ENCODE data around the gene ASPSCR1. TPM values are rescaled to one million over a fixed set of nuclear protein-coding genes. Genes with fewer than 3 reads are reported as not detected.
A peak's percentile ranks its signal among the peaks of the same experiment; 100 is the strongest.

Gene ASPSCR1
- total RNA-seq, 1 donor from 2014 or later: 13.1 TPM

DNA sequence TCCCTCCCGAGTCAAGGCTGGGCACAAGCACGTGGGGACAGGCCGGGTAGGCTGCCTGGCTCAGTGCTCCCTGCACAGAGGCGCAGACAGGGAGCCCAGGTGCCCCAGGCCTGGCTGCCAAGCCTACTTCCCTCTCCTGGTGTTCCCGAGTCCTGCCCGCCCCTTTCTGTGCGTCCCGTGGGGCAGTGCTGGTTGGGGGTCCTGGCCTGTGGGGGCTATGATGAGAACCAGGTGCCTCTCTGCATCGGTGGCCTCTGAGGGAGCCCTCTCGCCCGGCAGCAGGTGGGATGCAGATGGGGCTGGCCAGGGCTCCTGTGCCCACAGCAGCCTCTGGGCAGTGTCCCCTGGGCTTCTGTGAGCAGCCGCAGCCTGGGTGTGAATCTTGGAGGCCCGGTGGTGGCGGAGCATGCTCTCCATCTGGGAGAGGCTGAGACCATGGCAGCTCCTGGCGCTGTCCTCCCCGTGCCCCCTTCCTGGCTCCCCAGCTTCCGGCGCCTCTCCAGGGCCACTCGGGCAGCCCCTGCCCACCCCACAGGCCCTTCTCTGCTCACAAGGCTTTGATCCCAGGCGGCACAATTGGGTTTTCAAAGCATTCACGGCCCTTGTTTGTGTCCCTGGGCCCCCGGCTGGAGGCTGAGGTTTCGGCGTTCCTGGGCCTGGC, 38.0 kb downstream of the ASPSCR1 start:
- TF ChIP-seq EZH2 (IDR thresholded peaks at IDR 0.05): no peak
- peaks cover 3% of the 10 kb centered on the region for H3K27me3 Mint-ChIP-seq (ENCODE audit: insufficient read depth, low read depth)
- H3K79me2 ChIP-seq (ENCODE audit: low read depth): no peaks in the 10 kb centered on the region
- H3K9me3 Mint-ChIP-seq: no peaks in the 10 kb centered on the region
- no peaks in the 10 kb centered on the region for H3K36me3 Mint-ChIP-seq
- no peak overlapping the region for H3K27ac Mint-ChIP-seq
- no peaks in the 10 kb centered on the region for H3K36me3 ChIP-seq
- H3K9ac ChIP-seq: no peak overlapping the region
- no peak overlapping the region for H3K4me3 ChIP-seq
- no peak overlapping the region for H2AFZ ChIP-seq (replicated peaks)
- DNase-seq (ENCODE audit: low spot score): no peak
- H3K4me3 Mint-ChIP-seq: no peak overlapping the region
- no peaks in the 10 kb centered on the region for H3K27me3 ChIP-seq
- peaks cover 10% of the 10 kb centered on the region for H4K20me1 ChIP-seq (ENCODE audit: low read depth)
- peaks cover 7% of the 10 kb centered on the region for H3F3A ChIP-seq (ENCODE audit: low read depth)
- no peaks in the 10 kb centered on the region for H3K4me1 ChIP-seq
- no peaks in the 10 kb centered on the region for H3K9me3 ChIP-seq (ENCODE audit: low read depth)
- H3K4me1 Mint-ChIP-seq: peaks cover 3% of the 10 kb centered on the region
- peak overlapping the region; percentile 37 for H3K27ac ChIP-seq
- no peak overlapping the region for H3K4me2 ChIP-seq

DNA sequence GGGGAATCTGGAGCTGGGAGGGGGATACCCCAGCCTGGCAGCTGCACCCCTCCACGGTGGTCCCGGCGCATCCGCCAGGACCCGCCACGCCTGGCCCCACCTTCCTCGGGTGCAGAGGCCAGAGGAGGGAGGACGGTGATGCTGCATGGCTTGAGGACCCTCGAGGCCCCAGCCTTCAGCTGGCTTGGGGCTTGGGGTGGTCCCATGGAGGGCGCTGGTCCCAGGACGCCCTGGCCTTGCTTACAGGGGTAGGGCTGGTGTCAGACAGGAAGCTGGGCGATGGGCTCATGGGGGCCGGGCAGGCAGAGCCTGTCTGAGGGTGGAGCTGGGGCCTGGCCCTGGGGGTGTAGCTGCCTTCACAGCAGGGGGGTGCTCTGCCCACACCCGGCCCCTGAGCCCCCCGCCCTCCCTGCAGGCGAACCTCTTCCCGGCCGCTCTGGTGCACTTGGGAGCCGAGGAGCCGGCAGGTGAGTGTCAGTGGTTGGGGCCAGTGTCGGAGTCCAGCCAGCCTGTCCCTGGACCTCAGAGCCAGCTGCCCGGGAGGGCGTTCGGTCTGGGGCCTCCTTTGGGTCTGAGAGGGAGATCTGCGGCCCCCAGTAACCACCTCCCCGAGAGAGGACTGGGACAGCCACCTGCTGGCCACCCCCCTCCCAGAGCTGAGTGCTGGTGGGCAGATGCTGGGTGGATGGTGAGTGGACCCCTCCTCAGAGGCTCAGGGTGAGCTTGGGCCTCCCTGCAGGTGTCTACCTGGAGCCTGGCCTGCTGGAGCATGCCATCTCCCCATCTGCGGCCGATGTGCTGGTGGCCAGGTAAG, 38.8 kb downstream of the ASPSCR1 start:
- H3K9me3 ChIP-seq (ENCODE audit: low read depth): no peaks in the 10 kb centered on the region
- Mint-ChIP-seq H3K4me3 (no peak overlapping the region), H3K4me1 (peaks cover 3% of the 10 kb centered on the region), H3K27ac (no peak overlapping the region), H3K27me3 (ENCODE audit: insufficient read depth, low read depth) (peaks cover 3% of the 10 kb centered on the region), H3K9me3 (no peaks in the 10 kb centered on the region), H3K36me3 (no peaks in the 10 kb centered on the region)
- no peak overlapping the region for H3K4me2 ChIP-seq
- no peak overlapping the region for H3K27ac ChIP-seq
- no peak for DNase-seq (ENCODE audit: low spot score)
- peaks cover 15% of the 10 kb centered on the region for H3F3A ChIP-seq (ENCODE audit: low read depth)
- peaks cover 3% of the 10 kb centered on the region for H3K79me2 ChIP-seq (ENCODE audit: low read depth)
- peaks cover 18% of the 10 kb centered on the region for H4K20me1 ChIP-seq (ENCODE audit: low read depth)
- no peaks in the 10 kb centered on the region for H3K27me3 ChIP-seq
- H3K4me1 ChIP-seq: no peaks in the 10 kb centered on the region
- no peaks in the 10 kb centered on the region for H3K36me3 ChIP-seq
- H3K9ac ChIP-seq: no peak overlapping the region
- TF ChIP-seq, protein P1, sequence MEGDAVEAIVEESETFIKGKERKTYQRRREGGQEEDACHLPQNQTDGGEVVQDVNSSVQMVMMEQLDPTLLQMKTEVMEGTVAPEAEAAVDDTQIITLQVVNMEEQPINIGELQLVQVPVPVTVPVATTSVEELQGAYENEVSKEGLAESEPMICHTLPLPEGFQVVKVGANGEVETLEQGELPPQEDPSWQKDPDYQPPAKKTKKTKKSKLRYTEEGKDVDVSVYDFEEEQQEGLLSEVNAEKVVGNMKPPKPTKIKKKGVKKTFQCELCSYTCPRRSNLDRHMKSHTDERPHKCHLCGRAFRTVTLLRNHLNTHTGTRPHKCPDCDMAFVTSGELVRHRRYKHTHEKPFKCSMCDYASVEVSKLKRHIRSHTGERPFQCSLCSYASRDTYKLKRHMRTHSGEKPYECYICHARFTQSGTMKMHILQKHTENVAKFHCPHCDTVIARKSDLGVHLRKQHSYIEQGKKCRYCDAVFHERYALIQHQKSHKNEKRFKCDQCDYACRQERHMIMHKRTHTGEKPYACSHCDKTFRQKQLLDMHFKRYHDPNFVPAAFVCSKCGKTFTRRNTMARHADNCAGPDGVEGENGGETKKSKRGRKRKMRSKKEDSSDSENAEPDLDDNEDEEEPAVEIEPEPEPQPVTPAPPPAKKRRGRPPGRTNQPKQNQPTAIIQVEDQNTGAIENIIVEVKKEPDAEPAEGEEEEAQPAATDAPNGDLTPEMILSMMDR (IDR thresholded peaks at IDR 0.05): no peak
- TF ChIP-seq EZH2phosphoT487 (IDR thresholded peaks at IDR 0.05) (no peak), EZH2 (IDR thresholded peaks at IDR 0.05) (no peak)
- no peak overlapping the region for H2AFZ ChIP-seq (replicated peaks)
- no peak overlapping the region for H3K4me3 ChIP-seq

DNA sequence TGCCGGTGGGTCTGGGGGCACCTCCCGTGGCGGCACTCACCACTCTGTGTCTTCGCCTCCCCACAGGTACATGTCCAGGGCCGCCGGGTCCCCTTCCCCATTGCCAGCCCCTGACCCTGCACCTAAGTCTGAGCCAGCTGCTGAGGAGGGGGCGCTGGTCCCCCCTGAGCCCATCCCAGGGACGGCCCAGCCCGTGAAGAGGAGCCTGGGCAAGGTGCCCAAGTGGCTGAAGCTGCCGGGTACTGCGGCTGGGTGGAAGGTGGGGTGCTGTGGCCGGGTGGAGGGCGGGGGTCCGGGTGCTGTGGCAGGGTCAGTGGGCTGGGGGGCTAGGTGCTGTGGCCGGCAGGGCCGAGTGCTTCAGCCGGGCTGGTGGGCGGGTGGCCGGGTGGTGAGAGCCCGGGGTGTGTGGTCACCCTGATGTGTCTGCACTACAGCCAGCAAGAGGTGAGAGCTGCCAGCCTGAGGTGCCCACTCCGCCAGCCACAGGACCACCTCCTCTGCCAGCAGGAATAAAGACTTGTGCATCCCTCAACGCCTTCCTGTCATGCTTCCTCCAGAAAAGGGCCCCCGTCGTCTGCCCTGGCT, 39.5 kb downstream of the ASPSCR1 start:
- Mint-ChIP-seq H3K27ac (no peak overlapping the region), H3K4me3 (no peak overlapping the region), H3K4me1 (peaks cover 9% of the 10 kb centered on the region), H3K27me3 (ENCODE audit: insufficient read depth, low read depth) (peaks cover 3% of the 10 kb centered on the region), H3K9me3 (no peaks in the 10 kb centered on the region), H3K36me3 (no peaks in the 10 kb centered on the region)
- Histone ChIP-seq H4K20me1 (ENCODE audit: low read depth) (peaks cover 25% of the 10 kb centered on the region), H3K79me2 (ENCODE audit: low read depth) (peaks cover 10% of the 10 kb centered on the region), H3K4me1 (peaks cover 5% of the 10 kb centered on the region), H3F3A (ENCODE audit: low read depth) (peaks cover 15% of the 10 kb centered on the region), H3K27me3 (no peaks in the 10 kb centered on the region), H3K9me3 (ENCODE audit: low read depth) (no peaks in the 10 kb centered on the region), H3K4me3 (no peak overlapping the region), H3K4me2 (no peak overlapping the region), H3K9ac (no peak overlapping the region), H3K36me3 (no peaks in the 10 kb centered on the region), H3K27ac (peak overlapping the region; percentile 29), H2AFZ (replicated peaks) (no peak overlapping the region)
- TF ChIP-seq EZH2phosphoT487 (IDR thresholded peaks at IDR 0.05): no peak
- TF ChIP-seq, protein P1 (IDR thresholded peaks at IDR 0.05): no peak
- TF ChIP-seq EZH2 (IDR thresholded peaks at IDR 0.05): no peak
- DNase-seq (ENCODE audit: low spot score): no peak
